H1 (cell line): ENCODE results near the gene BCKDHB. TPM values are rescaled to one million over a fixed set of nuclear protein-coding genes. Genes with fewer than 3 reads are reported as not detected.

ENCODE experiments used
- CTCF ChIA-PET: fragments of 300-600 bp; sonication (Branson Sonifier 250); formaldehyde crosslinking; loops from one replicate; lab custom pipeline; 2021; ENCODE audit not compliant: partially characterized antibody; lab: Charles Lee
- POLR2A ChIA-PET: fragments of 300-600 bp; sonication (Branson Sonifier 250); formaldehyde crosslinking; loops from one replicate; lab custom pipeline; 2021; ENCODE audit warnings: inconsistent platforms; ENCODE audit not compliant: partially characterized antibody; lab: Charles Lee
- DNase-seq, 2 experiments: peaks; one replicate each; pipeline versions ENCODE4 v3.0.0 to v3.0.0-alpha.2; 2010 to 2022; ENCODE audit warnings: low spot score in 2 of 2, low read depth in 1 of 2, mixed read lengths in 1 of 2
- FAIRE-seq: peaks from 2 replicates; lab custom pipeline; 2011; peaks lifted over from hg19 to GRCh38; lab: Jason Lieb, UNC
- H2AFZ ChIP-seq: 2 replicates; pipeline ENCODE4 v1.8.1; 2012; ENCODE audit warnings: low read length, inconsistent platforms
- H2AK5ac ChIP-seq: 2 replicates; pipeline ENCODE4 v1.6.1; 2013; ENCODE audit warnings: low read depth, low read length
- H2BK120ac ChIP-seq: replicated peaks from 2 replicates; pipeline ENCODE3; 2013; ENCODE audit warnings: low read depth, low read length, inconsistent platforms
- H2BK12ac ChIP-seq: 2 replicates; pipeline ENCODE4 v1.6.1; 2013; ENCODE audit warnings: low read depth, low read length
- H2BK15ac ChIP-seq: 2 replicates; pipeline ENCODE4 v1.6.1; 2013; ENCODE audit warnings: low read length
- H2BK20ac ChIP-seq: 2 replicates; pipeline ENCODE4 v1.6.1; 2013; ENCODE audit warnings: low read length
- H2BK5ac ChIP-seq: 2 replicates; pipeline ENCODE4 v1.6.1; 2013; ENCODE audit warnings: low read depth, low read length
- H3K14ac ChIP-seq: 2 replicates; pipeline ENCODE4 v1.6.1; 2013; ENCODE audit warnings: inconsistent platforms; ENCODE audit not compliant: insufficient read length
- H3K18ac ChIP-seq: 2 replicates; pipeline ENCODE4 v1.6.1; 2013; ENCODE audit warnings: low read length; ENCODE audit errors: extremely low read depth
- H3K23ac ChIP-seq: 2 replicates; pipeline ENCODE4 v1.6.1; 2013; ENCODE audit warnings: inconsistent platforms; ENCODE audit not compliant: insufficient read length
- H3K23me2 ChIP-seq: 2 replicates; pipeline ENCODE4 v1.6.1; 2013; ENCODE audit warnings: low read depth, low read length
- H3K27ac ChIP-seq: 2 replicates; pipeline ENCODE4 v1.6.1; 2011; ENCODE audit warnings: low read depth, low read length, inconsistent platforms
- H3K27me3 ChIP-seq, 4 experiments: replicated peaks in 1 of 4; 1 replicate in 1 of 4; 2 replicates in 3 of 4; pipeline versions ENCODE4 v1.6.1 to v1.8.1; 2011 to 2013; ENCODE audit warnings: low read length in 3 of 4, mild to moderate bottlenecking in 3 of 4, inconsistent platforms in 2 of 4, mixed read lengths in 2 of 4, moderate library complexity in 1 of 4; ENCODE audit not compliant: control insufficient read depth in 3 of 4, insufficient read depth in 3 of 4; ENCODE audit errors: extremely low read depth in 1 of 4
- H3K36me3 ChIP-seq, 4 experiments: 2 replicates each; pipeline versions ENCODE4 v1.6.1 to v1.8.1; 2011 to 2013; ENCODE audit warnings: mild to moderate bottlenecking in 4 of 4, low read length in 3 of 4, moderate library complexity in 2 of 4, control low read depth in 1 of 4, inconsistent platforms in 1 of 4; ENCODE audit not compliant: insufficient read depth in 4 of 4, control insufficient read depth in 2 of 4
- H3K4ac ChIP-seq: replicated peaks from 2 replicates; pipeline ENCODE3; 2013; ENCODE audit warnings: low read length, low read depth, mixed read lengths, inconsistent platforms; ENCODE audit not compliant: insufficient read length
- H3K4me1 ChIP-seq, 4 experiments: replicated peaks in 1 of 4; 1 replicate in 1 of 4; 2 replicates in 3 of 4; pipeline versions ENCODE4 v1.6.1 to v1.8.1; 2011 to 2013; ENCODE audit warnings: low read length in 3 of 4, inconsistent platforms in 2 of 4, mixed read lengths in 1 of 4; ENCODE audit not compliant: insufficient read depth in 4 of 4, control insufficient read depth in 3 of 4
- H3K4me2 ChIP-seq, 2 experiments: 2 replicates each; pipeline versions ENCODE4 v1.6.1 to v1.8.1; 2011 to 2013; ENCODE audit warnings: low read depth in 2 of 2, low read length in 2 of 2, control low read depth in 1 of 2, inconsistent platforms in 1 of 2, mild to moderate bottlenecking in 1 of 2; ENCODE audit not compliant: insufficient read depth in 1 of 2
- H3K4me3 ChIP-seq, 4 experiments: fragments of 200-600, 300-600 bp in 1 of 4; sonication (generic), shearing (Covaris generic), sonication (Bioruptor Twin) in 1 of 4; 2 replicates each; pipeline versions ENCODE4 v1.5.1 to v1.8.1; 2011 to 2016; ENCODE audit warnings: low read length in 4 of 4, low read depth in 3 of 4, control low read depth in 2 of 4, inconsistent platforms in 2 of 4, mild to moderate bottlenecking in 2 of 4, mixed read lengths in 1 of 4, moderate library complexity in 1 of 4; ENCODE audit not compliant: insufficient read depth in 2 of 4; ENCODE audit errors: extremely low read depth in 1 of 4
- H3K56ac ChIP-seq: replicated peaks from 2 replicates; pipeline ENCODE3; 2013; ENCODE audit warnings: low read depth, mild to moderate bottlenecking, mixed read lengths, low read length, inconsistent platforms; ENCODE audit not compliant: insufficient read length
- H3K79me1 ChIP-seq: 2 replicates; pipeline ENCODE4 v1.6.1; 2013; ENCODE audit warnings: low read depth, low read length, control low read depth
- H3K79me2 ChIP-seq, 2 experiments: 2 replicates each; pipeline versions ENCODE4 v1.6.1 to v1.8.1; 2012 to 2013; ENCODE audit warnings: low read length in 2 of 2, mild to moderate bottlenecking in 2 of 2, inconsistent platforms in 1 of 2; ENCODE audit not compliant: insufficient read depth in 2 of 2, control insufficient read depth in 1 of 2
- H3K9ac ChIP-seq, 4 experiments: replicated peaks in 1 of 4; 1 replicate in 1 of 4; 2 replicates in 3 of 4; pipeline versions ENCODE4 v1.6.1 to v1.8.1; 2011 to 2013; ENCODE audit warnings: low read depth in 3 of 4, low read length in 3 of 4, control low read depth in 2 of 4, mild to moderate bottlenecking in 2 of 4, moderate library complexity in 2 of 4, inconsistent platforms in 1 of 4; ENCODE audit errors: extremely low read depth in 1 of 4
- H3K9me3 ChIP-seq, 2 experiments: 2 replicates each; pipeline versions ENCODE4 v1.6.1 to v1.8.1; 2012 to 2013; ENCODE audit warnings: mild to moderate bottlenecking in 2 of 2, moderate library complexity in 2 of 2, control low read depth in 1 of 2, inconsistent platforms in 1 of 2, low read depth in 1 of 2, low read length in 1 of 2, mixed read lengths in 1 of 2; ENCODE audit not compliant: insufficient read depth in 2 of 2
- H4K20me1 ChIP-seq, 2 experiments: replicated peaks in 1 of 2; 2 replicates each; pipeline versions ENCODE3 to v1.8.1; 2011 to 2013; ENCODE audit warnings: inconsistent platforms in 2 of 2, low read length in 2 of 2, mild to moderate bottlenecking in 1 of 2; ENCODE audit not compliant: insufficient read depth in 2 of 2, control insufficient read depth in 1 of 2
- H4K5ac ChIP-seq: 2 replicates; pipeline ENCODE4 v1.6.1; 2013; ENCODE audit warnings: low read length, low read depth, mixed read lengths, inconsistent platforms; ENCODE audit not compliant: insufficient read length
- H4K8ac ChIP-seq: 2 replicates; pipeline ENCODE4 v1.8.0; 2013; ENCODE audit warnings: mild to moderate bottlenecking, moderate library complexity, low read length, inconsistent platforms; ENCODE audit not compliant: insufficient read depth; ENCODE audit errors: extremely low read depth
- H4K91ac ChIP-seq: replicated peaks from 2 replicates; pipeline ENCODE3; 2013; ENCODE audit warnings: low read length, mixed read lengths, inconsistent platforms; ENCODE audit not compliant: insufficient read length
- CEBPB ChIP-seq: IDR thresholded peaks from 2 replicates; pipeline ENCODE4 v1.6.1; 2012; ENCODE audit warnings: low read depth, low read length
- GTF2F1 ChIP-seq: IDR thresholded peaks from 2 replicates; pipeline ENCODE4 v1.6.1; 2012; ENCODE audit warnings: low read depth, low read length, improper control_type of control experiment, borderline replicate concordance
- SIRT6 ChIP-seq: IDR thresholded peaks from one replicate; pipeline ENCODE4 v1.7.1; 2012; ENCODE audit warnings: low read length, inconsistent platforms
- WGBS, 2 experiments: shearing (Covaris generic) in 1 of 2; methylation state at CpG; one replicate each; pipeline versions ENCODE4 v1.1.6 to v1.1.7; 2013 to 2015; ENCODE audit warnings: low lambda C conversion rate in 2 of 2, mixed read lengths in 2 of 2, inconsistent platforms in 1 of 2, low coverage in 1 of 2, missing lambda C conversion rate in 1 of 2; ENCODE audit not compliant: insufficient replicate concordance in 2 of 2, insufficient coverage in 1 of 2, insufficient read length in 1 of 2; ENCODE audit errors: extremely low coverage in 1 of 2, missing lambda C conversion rate in 1 of 2; 5-methylcytosine and 5-hydroxymethylcytosine counted together
- polyA plus RNA-seq, 7 experiments: library from polyadenylated mRNA; depleted of rRNA in 3 of 7; stranded (reverse) in 5 of 7; unstranded in 2 of 7; fragments of >200 nt in 5 of 7; fragments of 200-250 nt in 2 of 7; gene quantifications; 1 replicate in 5 of 7; 2 replicates in 1 of 7; 4 replicates in 1 of 7; pipeline versions ENCODE4 v1.2.1 to v1.2.3, GENCODE V29; 2011 to 2013; ENCODE audit warnings: missing spikeins in 2 of 7, mixed read lengths in 2 of 7
- total RNA-seq: library from RNA; stranded (reverse); fragmentation: NEBNext Ultra II Directional; extraction: Animal tissue kit (Norgen Biotek cat#: 25700); gene quantifications from 2 replicates; pipeline ENCODE4 v1.2.1, GENCODE V29; 2021
- TF ChIP-seq, protein P1 (sequence below): IDR thresholded peaks from 2 replicates; pipeline ENCODE4 v1.6.1; 2011; ENCODE audit warnings: low read depth, mild to moderate bottlenecking, low read length; ENCODE audit not compliant: insufficient read depth

The BCKDHB gene
- total and polyA plus RNA-seq, 2 of the 8 experiments (the other 6 are each of a cell fraction or from before 2014, with no cell fraction given), result 22.1 to 30.8 TPM

DNA sequence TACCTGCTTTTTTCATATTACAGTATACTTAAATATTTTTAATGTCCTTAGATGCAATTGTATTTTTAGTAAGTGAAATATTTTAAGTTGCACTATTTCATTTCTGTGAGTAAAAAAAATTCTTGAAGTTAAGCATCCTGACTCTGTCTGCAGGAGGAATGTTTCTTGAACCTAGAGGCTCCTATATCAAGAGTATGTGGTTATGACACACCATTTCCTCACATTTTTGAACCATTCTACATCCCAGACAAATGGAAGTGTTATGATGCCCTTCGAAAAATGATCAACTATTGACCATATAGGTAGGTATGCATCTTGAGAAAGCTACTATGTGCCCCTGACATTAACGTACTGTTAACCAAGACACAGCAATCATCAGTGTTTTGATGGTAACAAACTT lies 237.0 kb downstream of the BCKDHB start:
- no peak overlapping the region for H3K4me2 ChIP-seq
- H3K4ac ChIP-seq, result no peak overlapping the region
- H2AK5ac ChIP-seq, result no peak overlapping the region
- H2BK20ac ChIP-seq, result no peak overlapping the region
- H2AFZ ChIP-seq, result no peak overlapping the region
- FAIRE-seq (no peak), DNase-seq (no peak)
- no peaks in the 10 kb centered on the region for H3K36me3 ChIP-seq
- H3K79me2 ChIP-seq, result no peaks in the 10 kb centered on the region
- H3K23ac ChIP-seq, result no peak overlapping the region
- 0 out of 2 replicates have a peak, but pooled peaks cover 2% of the 10 kb centered on the region for H3K23me2 ChIP-seq
- ChIA-PET CTCF (no interaction called here), POLR2A (interaction anchor here (1.1 kb wide), 1 partner anchor 9 kb away, joined by 3 read pairs; no protein-coding TSS in a partner anchor)
- no peak overlapping the region for H3K9ac ChIP-seq
- no peak overlapping the region for H3K18ac ChIP-seq
- H3K4me3 ChIP-seq, result no peak overlapping the region
- no peaks in the 10 kb centered on the region for H4K20me1 ChIP-seq
- H2BK5ac ChIP-seq, result no peak overlapping the region
- WGBS, 2 experiments, result 94% methylated on average over 2 of the region's 2 CpGs; no CpG with 5 or more reads in 1 of the 2 experiments
- no peaks in the 10 kb centered on the region for H3K27me3 ChIP-seq
- no peak for TF ChIP-seq SIRT6
- no peak for TF ChIP-seq CEBPB
- TF ChIP-seq, protein P1, sequence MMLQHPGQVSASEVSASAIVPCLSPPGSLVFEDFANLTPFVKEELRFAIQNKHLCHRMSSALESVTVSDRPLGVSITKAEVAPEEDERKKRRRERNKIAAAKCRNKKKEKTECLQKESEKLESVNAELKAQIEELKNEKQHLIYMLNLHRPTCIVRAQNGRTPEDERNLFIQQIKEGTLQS, result no peak
- no peak for TF ChIP-seq GTF2F1
- H3K27ac ChIP-seq, result no peak overlapping the region
- no peak overlapping the region for H4K8ac ChIP-seq
- no peak overlapping the region for H4K91ac ChIP-seq
- no peak overlapping the region for H2BK12ac ChIP-seq
- no peak overlapping the region for H2BK15ac ChIP-seq
- no peak overlapping the region for H3K56ac ChIP-seq
- no peaks in the 10 kb centered on the region for H3K79me1 ChIP-seq
- H3K4me1 ChIP-seq, result no peaks in the 10 kb centered on the region
- H2BK120ac ChIP-seq, result no peak overlapping the region
- no peaks in the 10 kb centered on the region for H3K9me3 ChIP-seq
- no peak overlapping the region for H3K14ac ChIP-seq
- H4K5ac ChIP-seq, result no peak overlapping the region
